Pancreas (tissue), 10 donors: ENCODE measurements around the gene WNT7A. TPM values are rescaled to one million over a fixed set of nuclear protein-coding genes. Genes with fewer than 3 reads are reported as not detected.

ENCODE experiments used
- ATAC-seq, 4 donors: fragments of 200-7000 bp; cut with Tn5 transposase; one replicate each; pipeline versions ENCODE4 v1.8.0 to v1.9.1; 2020; ENCODE audit warnings: mild to moderate bottlenecking in 4 of 4, moderate library complexity in 4 of 4
- DNase-seq, 6 donors: peaks; one replicate each; pipeline ENCODE4 v3.0.0-alpha.2; 2020
- FAIRE-seq: peaks from 2 replicates; lab custom pipeline; 2012; peaks lifted over from hg19 to GRCh38; lab: Jason Lieb, UNC
- H3K27ac ChIP-seq, 4 donors: fragments of 200-600 bp; sonication (generic); 1 replicate in 3 of 4; 2 replicates in 1 of 4; pipeline versions ENCODE4 v1.5.0 to v1.8.0; 2020
- H3K27me3 ChIP-seq, 4 donors: fragments of 200-600 bp; one replicate each; pipeline ENCODE4 v1.8.0; 2021
- H3K36me3 ChIP-seq, 3 donors: fragments of 200-600 bp; sonication (generic) in 1 of 3; one replicate each; pipeline versions ENCODE4 v1.5.0 to v1.8.0; 2020 to 2021
- H3K4me1 ChIP-seq, 3 donors: fragments of 200-600 bp; one replicate each; pipeline ENCODE4 v1.8.0; 2021
- H3K4me3 ChIP-seq, 4 donors: fragments of 200-600 bp; sonication (generic) in 2 of 4; one replicate each; pipeline versions ENCODE4 v1.5.0 to v1.8.0; 2020 to 2021
- H3K9me3 ChIP-seq, 4 donors: fragments of 200-600 bp; one replicate each; pipeline ENCODE4 v1.8.0; 2021
- CTCF ChIP-seq, 4 donors: fragments of 200-600 bp; sonication (generic) in 3 of 4; IDR thresholded peaks; one replicate each; pipeline versions ENCODE4 v1.5.0 to v1.8.0; 2021; ENCODE audit warnings: antibody characterized with exemption in 4 of 4
- WGBS, 2 donors: extraction: QIAGEN DNeasy Blood & Tissue Kit; methylation state at CpG; one replicate each; pipeline ENCODE4 v1.1.7; 2013; 5-methylcytosine and 5-hydroxymethylcytosine counted together
- intact Hi-C, 3 donors: fragments of 100-400 bp; cut with DNase I; formaldehyde crosslinking; loops; one replicate each; pipeline versions ENCODE4 v1.11.1 to v1.14.2; 2022
- polyA plus RNA-seq, 2 donors: library from polyadenylated mRNA; stranded (reverse); fragments of 200-250 nt; gene quantifications; one replicate each; pipeline ENCODE4 v1.2.3, GENCODE V29; 2013
- total RNA-seq, 6 donors: library from RNA; stranded (reverse); fragmentation: NEBNext Ultra II Directional in 4 of 6; extraction: Animal tissue kit (Norgen Biotek cat#: 25700) in 4 of 6; gene quantifications; one replicate each; pipeline versions ENCODE4 v1.2.1 to v1.2.4, GENCODE V29; 2021 to 2023
- donor health status: healthy with polysubstance abuse.
- donor health status: DM: no; HTN: no; CAD: no; lungs with moderate emphysema.
- donor health status: DM: no; HTN: no; CAD: no.
- donor health status: control.
- donor health status: control.
- donor health status: Bipolar disorder and iron deficiency.
- donor health status: DM: yes; HTN: yes; CAD: no.
- donor health status: DM: no; HTN: no; CAD: no.
- donor health status: DM: no; HTN: no; CAD: no.
- donor health status: DM: yes; HTN: yes; CAD: no.

WNT7A gene
- total and polyA plus RNA-seq, 8 donors, result 0.04 to 0.31 (median 0.09) TPM; not detected in 1

- no peaks in the 10 kb centered on the region for H3K27me3 ChIP-seq
- no peak overlapping the region for H3K27ac ChIP-seq
- no peak for FAIRE-seq
- H3K4me3 ChIP-seq, result no peak overlapping the region
- ATAC-seq, result no peak
- no peaks in the 10 kb centered on the region for H3K4me1 ChIP-seq
- TF ChIP-seq CTCF (IDR thresholded peaks at IDR 0.05), result no peak
- 58 to 62% methylated on average over 2 of the region's 2 CpGs for WGBS, 2 donors
- H3K36me3 ChIP-seq, result no peaks in the 10 kb centered on the region
- no peak for DNase-seq
- intact Hi-C loops, result no loop called here
- H3K9me3 ChIP-seq, result no peaks in the 10 kb centered on the region
Measured at GRCh38 chr3:13846238-13846637, 33.6 kb downstream of the WNT7A start.

DNA sequence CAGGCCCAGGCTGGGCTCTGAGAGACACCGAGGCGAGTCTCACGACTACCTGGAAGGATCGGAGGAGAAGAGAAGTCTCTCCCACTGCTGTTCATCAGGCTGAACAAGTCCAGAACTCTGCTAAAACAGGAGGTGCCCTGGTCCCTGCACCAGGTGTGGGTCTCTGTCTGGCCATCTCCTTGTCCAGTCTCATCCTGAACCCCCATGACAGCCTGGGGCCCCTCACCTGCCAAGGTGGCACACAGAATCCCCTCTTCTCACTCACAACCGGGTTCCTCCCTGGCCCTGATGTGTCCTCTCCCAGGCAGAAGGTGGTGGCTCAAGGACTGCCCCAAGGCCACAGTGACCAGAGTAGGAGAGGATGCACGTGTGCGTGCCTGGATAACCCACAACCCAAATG lies 34.1 kb downstream of the WNT7A start:
- ATAC-seq, result no peak

GRCh38 chr3:13844911-13845310 lies 35.0 kb downstream of the WNT7A start:
- no peak for DNase-seq
- no peak for FAIRE-seq
- intact Hi-C loops, result no loop called here
- no peaks in the 10 kb centered on the region for H3K27me3 ChIP-seq
- H3K27ac ChIP-seq, result no peak overlapping the region
- no peaks in the 10 kb centered on the region for H3K4me1 ChIP-seq
- no peak overlapping the region for H3K4me3 ChIP-seq
- H3K9me3 ChIP-seq, result no peaks in the 10 kb centered on the region
- ATAC-seq, result no peak
- 44 to 45% methylated on average over 10 of the region's 10 CpGs for WGBS, 2 donors
- no peak for TF ChIP-seq CTCF (IDR thresholded peaks at IDR 0.05)
- H3K36me3 ChIP-seq, result no peaks in the 10 kb centered on the region

More for the DNA sequence above, 34.1 kb downstream of the WNT7A start:
- Histone ChIP-seq H3K4me1 (no peaks in the 10 kb centered on the region), H3K27ac (no peak overlapping the region), H3K27me3 (no peaks in the 10 kb centered on the region), H3K4me3 (no peak overlapping the region), H3K36me3 (no peaks in the 10 kb centered on the region), H3K9me3 (no peaks in the 10 kb centered on the region)
- intact Hi-C loops, result no loop called here
- whole genome bisulfite sequencing, 2 donors, result 68 to 70% methylated on average over 7 of the region's 7 CpGs
- DNase-seq, result no peak
- FAIRE-seq, result no peak
- TF ChIP-seq CTCF (IDR thresholded peaks at IDR 0.05), result no peak

- ATAC-seq, result no peak
- DNase-seq, result no peak
- 76 to 84% methylated on average over 5 of the region's 5 CpGs for WGBS, 2 donors
Measured at GRCh38 chr3:13844286-13844685, 35.6 kb downstream of the WNT7A start.

More at GRCh38 chr3:13844286-13844685, 35.6 kb downstream of the WNT7A start:
- Histone ChIP-seq H3K9me3 (no peaks in the 10 kb centered on the region), H3K4me3 (no peak overlapping the region), H3K4me1 (no peaks in the 10 kb centered on the region), H3K27ac (no peak overlapping the region), H3K36me3 (no peaks in the 10 kb centered on the region), H3K27me3 (no peaks in the 10 kb centered on the region)
- intact Hi-C loops, result no loop called here
- FAIRE-seq, result no peak
- no peak for TF ChIP-seq CTCF (IDR thresholded peaks at IDR 0.05)
